ENCODE data around the gene FBXO39. TPM values are rescaled to one million over a fixed set of nuclear protein-coding genes. Genes with fewer than 3 reads are reported as not detected.

The FBXO39 gene
- total RNA-seq, 1 experiment from 2014 or later: not detected

- POLR2A ChIA-PET: no interaction called here
- CTCF ChIA-PET: no interaction called here
Measured at GRCh38 chr17:6818938-6819337, 42.9 kb downstream of the FBXO39 start.

GRCh38 chr17:6823011-6823442 lies 47.0 kb downstream of the FBXO39 start:
- in situ Hi-C loops (cut with HindIII; ENCODE audit: low pct_unique_long_range_greater_than_20kb, low sequenced_read_pairs) (no loop called here), intact Hi-C loops (cut with micrococcal nuclease; ENCODE audit: unreplicated experiment) (no loop called here)
- DNase-seq (ENCODE audit: low read depth, low spot score) (no peak), ATAC-seq (no peak)
- no peaks in the 10 kb centered on the region for H3K9me3 ChIP-seq (ENCODE audit: control insufficient read depth, insufficient read depth, low read depth, low read length)
- H3K4me3 ChIP-seq (ENCODE audit: low read depth in 2 of 2, low read length in 2 of 2): no peak overlapping the region
- BruUV-seq (replicated peaks): no TSS peak
- no peak overlapping the region for H3K27ac ChIP-seq (ENCODE audit: low read length)
- no peaks in the 10 kb centered on the region for H3K4me1 ChIP-seq (ENCODE audit: control insufficient read depth, insufficient read depth, low read length)
- H3K27me3 ChIP-seq (ENCODE audit: control insufficient read depth, insufficient read depth, low read length): peaks cover 3% of the 10 kb centered on the region
- no peaks in the 10 kb centered on the region for H3K36me3 ChIP-seq (ENCODE audit: control insufficient read depth, insufficient read depth, low read length)
- ChIA-PET CTCF (no interaction called here), POLR2A (no interaction called here)
- TF ChIP-seq TCF7L2 (IDR thresholded peaks at IDR 0.05; ENCODE audit: low read depth, low read length) (no peak), SIN3A (IDR thresholded peaks at IDR 0.05; ENCODE audit: borderline replicate concordance, insufficient read depth, low read depth, low read length) (no peak), POLR2AphosphoS5 (IDR thresholded peaks at IDR 0.05; ENCODE audit: low read depth, low read length) (no peak), CTCF (IDR thresholded peaks at IDR 0.05) (no peak)
- TF ChIP-seq, protein P1, sequence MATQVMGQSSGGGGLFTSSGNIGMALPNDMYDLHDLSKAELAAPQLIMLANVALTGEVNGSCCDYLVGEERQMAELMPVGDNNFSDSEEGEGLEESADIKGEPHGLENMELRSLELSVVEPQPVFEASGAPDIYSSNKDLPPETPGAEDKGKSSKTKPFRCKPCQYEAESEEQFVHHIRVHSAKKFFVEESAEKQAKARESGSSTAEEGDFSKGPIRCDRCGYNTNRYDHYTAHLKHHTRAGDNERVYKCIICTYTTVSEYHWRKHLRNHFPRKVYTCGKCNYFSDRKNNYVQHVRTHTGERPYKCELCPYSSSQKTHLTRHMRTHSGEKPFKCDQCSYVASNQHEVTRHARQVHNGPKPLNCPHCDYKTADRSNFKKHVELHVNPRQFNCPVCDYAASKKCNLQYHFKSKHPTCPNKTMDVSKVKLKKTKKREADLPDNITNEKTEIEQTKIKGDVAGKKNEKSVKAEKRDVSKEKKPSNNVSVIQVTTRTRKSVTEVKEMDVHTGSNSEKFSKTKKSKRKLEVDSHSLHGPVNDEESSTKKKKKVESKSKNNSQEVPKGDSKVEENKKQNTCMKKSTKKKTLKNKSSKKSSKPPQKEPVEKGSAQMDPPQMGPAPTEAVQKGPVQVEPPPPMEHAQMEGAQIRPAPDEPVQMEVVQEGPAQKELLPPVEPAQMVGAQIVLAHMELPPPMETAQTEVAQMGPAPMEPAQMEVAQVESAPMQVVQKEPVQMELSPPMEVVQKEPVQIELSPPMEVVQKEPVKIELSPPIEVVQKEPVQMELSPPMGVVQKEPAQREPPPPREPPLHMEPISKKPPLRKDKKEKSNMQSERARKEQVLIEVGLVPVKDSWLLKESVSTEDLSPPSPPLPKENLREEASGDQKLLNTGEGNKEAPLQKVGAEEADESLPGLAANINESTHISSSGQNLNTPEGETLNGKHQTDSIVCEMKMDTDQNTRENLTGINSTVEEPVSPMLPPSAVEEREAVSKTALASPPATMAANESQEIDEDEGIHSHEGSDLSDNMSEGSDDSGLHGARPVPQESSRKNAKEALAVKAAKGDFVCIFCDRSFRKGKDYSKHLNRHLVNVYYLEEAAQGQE (IDR thresholded peaks at IDR 0.05; ENCODE audit: insufficient read depth in 1 of 2, low read depth in 2 of 2, low read length in 1 of 2): no peak

More at GRCh38 chr17:6818938-6819337, 42.9 kb downstream of the FBXO39 start:
- no peak for TF ChIP-seq TCF7L2 (IDR thresholded peaks at IDR 0.05; ENCODE audit: low read depth, low read length)
- TF ChIP-seq, protein P1 (IDR thresholded peaks at IDR 0.05; ENCODE audit: insufficient read depth in 1 of 2, low read depth in 2 of 2, low read length in 1 of 2): no peak
- no peak for TF ChIP-seq CTCF (IDR thresholded peaks at IDR 0.05)
- TF ChIP-seq SIN3A (IDR thresholded peaks at IDR 0.05; ENCODE audit: borderline replicate concordance, insufficient read depth, low read depth, low read length): no peak
- TF ChIP-seq POLR2AphosphoS5 (IDR thresholded peaks at IDR 0.05; ENCODE audit: low read depth, low read length): no peak
- in situ Hi-C loops (cut with HindIII; ENCODE audit: low pct_unique_long_range_greater_than_20kb, low sequenced_read_pairs): no loop called here
- no peak overlapping the region for H3K27ac ChIP-seq (ENCODE audit: low read length)
- DNase-seq (ENCODE audit: low read depth, low spot score) (no peak), ATAC-seq (no peak)
- no peaks in the 10 kb centered on the region for H3K9me3 ChIP-seq (ENCODE audit: control insufficient read depth, insufficient read depth, low read depth, low read length)
- peaks cover 3% of the 10 kb centered on the region for H3K27me3 ChIP-seq (ENCODE audit: control insufficient read depth, insufficient read depth, low read length)
- H3K4me1 ChIP-seq (ENCODE audit: control insufficient read depth, insufficient read depth, low read length): no peaks in the 10 kb centered on the region
- no peak overlapping the region for H3K4me3 ChIP-seq (ENCODE audit: low read depth in 2 of 2, low read length in 2 of 2)
- intact Hi-C loops (cut with micrococcal nuclease; ENCODE audit: unreplicated experiment): no loop called here
- BruUV-seq (replicated peaks): no TSS peak
- H3K36me3 ChIP-seq (ENCODE audit: control insufficient read depth, insufficient read depth, low read length): no peaks in the 10 kb centered on the region
